Fibroblast of pulmonary artery (primary cell): ENCODE data around the gene PCDHGB6.
A peak's percentile ranks its signal among the peaks of the same experiment; 100 is the strongest.

ENCODE experiments used
- DNase-seq: peaks from one replicate; pipeline ENCODE4 v3.0.0-alpha.2; 2010; ENCODE audit warnings: low read depth
- H3K4me3 ChIP-seq: replicated peaks from 2 replicates; pipeline ENCODE4 v1.5.1; 2011; ENCODE audit warnings: low read depth, mild to moderate bottlenecking, control low read depth, low read length, moderate library complexity
- TF ChIP-seq, protein P1 (sequence below): IDR thresholded peaks from 2 replicates; pipeline ENCODE4 v1.5.1; 2011; ENCODE audit warnings: mild to moderate bottlenecking, control low read depth, low read length, inconsistent platforms; ENCODE audit errors: missing control alignments

PCDHGB6 gene

GRCh38 chr5:141407790-141408505 lies at the start of gene PCDHGB6:
Gene PCDHGB6 (plus strand): TSS chr5:141408021. CDS start chr5:141408203, 182 bp downstream.
- peak within 1 kb of the TSS; percentile 38 for H3K4me3 ChIP-seq
- TF ChIP-seq, protein P1, sequence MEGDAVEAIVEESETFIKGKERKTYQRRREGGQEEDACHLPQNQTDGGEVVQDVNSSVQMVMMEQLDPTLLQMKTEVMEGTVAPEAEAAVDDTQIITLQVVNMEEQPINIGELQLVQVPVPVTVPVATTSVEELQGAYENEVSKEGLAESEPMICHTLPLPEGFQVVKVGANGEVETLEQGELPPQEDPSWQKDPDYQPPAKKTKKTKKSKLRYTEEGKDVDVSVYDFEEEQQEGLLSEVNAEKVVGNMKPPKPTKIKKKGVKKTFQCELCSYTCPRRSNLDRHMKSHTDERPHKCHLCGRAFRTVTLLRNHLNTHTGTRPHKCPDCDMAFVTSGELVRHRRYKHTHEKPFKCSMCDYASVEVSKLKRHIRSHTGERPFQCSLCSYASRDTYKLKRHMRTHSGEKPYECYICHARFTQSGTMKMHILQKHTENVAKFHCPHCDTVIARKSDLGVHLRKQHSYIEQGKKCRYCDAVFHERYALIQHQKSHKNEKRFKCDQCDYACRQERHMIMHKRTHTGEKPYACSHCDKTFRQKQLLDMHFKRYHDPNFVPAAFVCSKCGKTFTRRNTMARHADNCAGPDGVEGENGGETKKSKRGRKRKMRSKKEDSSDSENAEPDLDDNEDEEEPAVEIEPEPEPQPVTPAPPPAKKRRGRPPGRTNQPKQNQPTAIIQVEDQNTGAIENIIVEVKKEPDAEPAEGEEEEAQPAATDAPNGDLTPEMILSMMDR = peak; percentile 56
- DNase-seq = peak; percentile 67

DNA sequence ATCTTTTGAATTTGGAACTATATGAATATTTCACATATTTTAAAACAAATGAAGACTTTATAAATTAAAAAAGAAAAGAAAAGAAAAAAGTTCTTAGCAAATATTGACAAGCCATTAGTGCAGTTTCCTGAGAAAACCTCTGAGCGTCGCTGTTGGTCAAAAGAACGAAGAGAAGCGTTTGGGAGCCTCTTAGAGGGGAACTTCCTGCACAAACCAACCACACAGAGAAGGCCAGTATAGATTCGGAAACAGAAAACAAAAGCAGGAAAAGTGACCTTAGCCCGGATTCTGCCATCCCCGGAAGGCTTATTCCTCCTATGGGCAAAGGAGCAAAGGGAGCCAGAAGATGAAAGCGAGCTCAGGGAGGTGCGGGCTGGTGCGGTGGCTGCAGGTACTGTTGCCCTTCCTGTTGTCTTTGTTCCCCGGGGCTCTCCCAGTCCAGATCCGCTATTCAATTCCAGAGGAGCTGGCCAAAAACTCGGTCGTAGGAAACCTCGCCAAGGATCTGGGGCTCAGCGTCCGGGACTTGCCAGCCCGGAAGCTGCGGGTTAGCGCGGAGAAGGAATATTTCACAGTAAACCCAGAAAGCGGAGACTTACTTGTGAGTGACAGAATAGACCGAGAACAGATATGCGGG lies 47.9 kb upstream of the PCDHGB6 start, which contains the start of gene PCDHGB2:
PCDHGB2 (plus strand) TSS at position 205 of the 637 bp plus-strand sequence; CDS start at position 347, 142 bp downstream.
- DNase-seq = peak; percentile 66
- TF ChIP-seq, protein P1 = peak; percentile 44
- peak within 1 kb of the TSS; percentile 47 for H3K4me3 ChIP-seq

GRCh38 chr5:141360685-141361084 lies 47.1 kb upstream of the PCDHGB6 start:
- H3K4me3 ChIP-seq = no peak overlapping the region
- TF ChIP-seq, protein P1 = no peak
- DNase-seq = no peak

- no peak for DNase-seq
- H3K4me3 ChIP-seq = no peak overlapping the region
- TF ChIP-seq, protein P1 = no peak
Observed at GRCh38 chr5:141362719-141363118, 45.1 kb upstream of the PCDHGB6 start.

DNA sequence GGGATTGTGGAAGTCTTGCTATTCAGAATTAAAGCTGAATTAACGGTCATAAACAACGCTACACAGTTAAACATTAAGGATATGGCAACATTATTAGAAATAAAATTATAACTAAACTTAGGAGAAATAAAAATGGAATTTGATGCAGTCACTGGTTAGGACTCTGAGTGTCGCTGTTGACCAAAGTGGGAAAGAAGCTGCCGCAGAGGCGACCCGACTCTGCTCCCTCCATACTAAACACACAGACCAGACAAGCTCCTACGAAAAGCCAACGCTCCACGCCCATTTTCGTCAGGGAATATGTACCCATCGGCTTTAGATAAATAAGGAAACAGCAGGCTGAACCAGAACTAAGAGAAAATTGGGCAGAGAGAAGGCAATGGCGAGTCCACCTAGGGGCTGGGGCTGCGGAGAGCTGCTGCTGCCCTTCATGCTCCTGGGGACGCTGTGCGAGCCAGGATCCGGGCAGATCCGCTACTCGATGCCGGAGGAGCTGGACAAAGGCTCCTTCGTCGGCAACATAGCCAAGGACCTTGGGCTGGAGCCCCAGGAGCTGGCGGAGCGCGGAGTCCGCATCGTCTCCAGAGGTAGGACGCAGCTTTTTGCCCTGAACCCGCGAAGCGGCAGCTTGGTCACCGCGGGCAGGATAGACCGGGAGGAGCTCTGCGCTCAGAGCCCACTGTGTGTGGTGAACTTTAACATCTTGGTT lies 43.7 kb upstream of the PCDHGB6 start, which contains the start of gene PCDHGA5:
PCDHGA5 (plus strand) TSS at position 211 of the 709 bp plus-strand sequence; CDS start at position 380, 169 bp downstream.
- DNase-seq = peak; percentile 54
- TF ChIP-seq, protein P1 = peak; percentile 24
- H3K4me3 ChIP-seq = peak within 1 kb of the TSS; percentile 40

GRCh38 chr5:141366016-141366896 lies 41.6 kb upstream of the PCDHGB6 start:
- TF ChIP-seq, protein P1 = no peak
- no peak overlapping the region for H3K4me3 ChIP-seq

More at GRCh38 chr5:141366016-141366896, 41.6 kb upstream of the PCDHGB6 start:
- DNase-seq = no peak
